Motor neuron (in vitro differentiated cells): ENCODE results near the gene HOXA1. TPM values are rescaled to one million over a fixed set of nuclear protein-coding genes. Genes with fewer than 3 reads are reported as not detected.

ENCODE experiments used
- ATAC-seq, 8 experiments: fragments of 200-7000 bp; cut with Tn5 transposase; replicated peaks in 6 of 8; 2 replicates each; pipeline ENCODE4 v1.8.0; 2021; ENCODE audit warnings: mild to moderate bottlenecking in 8 of 8, moderate library complexity in 8 of 8
- H3K27ac ChIP-seq, 2 donors: fragments of 250-450 bp; sonication (Bioruptor Pico); 2 replicates each; pipeline ENCODE4 v1.9.0; 2021; ENCODE audit warnings: antibody characterized with exemption in 2 of 2, mild to moderate bottlenecking in 2 of 2, moderate library complexity in 1 of 2
- H3K4me1 ChIP-seq, 2 donors: fragments of 250-450 bp; sonication (Bioruptor Pico); replicated peaks in 1 of 2; 2 replicates each; pipeline ENCODE4 v1.6.1; 2021; ENCODE audit warnings: antibody characterized with exemption in 2 of 2, mild to moderate bottlenecking in 2 of 2, moderate library complexity in 1 of 2
- H3K4me3 ChIP-seq, 5 donors: fragments of 250-450 bp; sonication (Bioruptor Pico); 2 replicates each; pipeline ENCODE4 v1.9.0; 2021; ENCODE audit warnings: antibody characterized with exemption in 5 of 5, mild to moderate bottlenecking in 5 of 5, moderate library complexity in 4 of 5
- WGBS, 10 experiments: fragments of 450-650 bp; shearing (Covaris generic); methylation state at CpG; one replicate each; pipeline ENCODE4 v1.0.0; 2022; 5-methylcytosine and 5-hydroxymethylcytosine counted together
- in situ Hi-C, 9 experiments: fragments of 400-800 bp; cut with MboI; loops; one replicate each; pipeline ENCODE4 v1.15.0; 2021; ENCODE audit warnings: low sequenced_read_pairs in 9 of 9, low pct_unique_long_range_greater_than_20kb in 2 of 9; ENCODE audit not compliant: unreplicated experiment in 9 of 9
- total RNA-seq, 8 experiments: library from RNA; unstranded; fragments of 300-600 nt; gene quantifications; 2 replicates each; pipeline versions ENCODE4 v1.2.3 to v1.2.4, GENCODE V29; 2022

HOXA1 gene
- total RNA-seq, 8 experiments from 2014 or later = 2.7 to 44.5 (median 14.4) TPM

DNA sequence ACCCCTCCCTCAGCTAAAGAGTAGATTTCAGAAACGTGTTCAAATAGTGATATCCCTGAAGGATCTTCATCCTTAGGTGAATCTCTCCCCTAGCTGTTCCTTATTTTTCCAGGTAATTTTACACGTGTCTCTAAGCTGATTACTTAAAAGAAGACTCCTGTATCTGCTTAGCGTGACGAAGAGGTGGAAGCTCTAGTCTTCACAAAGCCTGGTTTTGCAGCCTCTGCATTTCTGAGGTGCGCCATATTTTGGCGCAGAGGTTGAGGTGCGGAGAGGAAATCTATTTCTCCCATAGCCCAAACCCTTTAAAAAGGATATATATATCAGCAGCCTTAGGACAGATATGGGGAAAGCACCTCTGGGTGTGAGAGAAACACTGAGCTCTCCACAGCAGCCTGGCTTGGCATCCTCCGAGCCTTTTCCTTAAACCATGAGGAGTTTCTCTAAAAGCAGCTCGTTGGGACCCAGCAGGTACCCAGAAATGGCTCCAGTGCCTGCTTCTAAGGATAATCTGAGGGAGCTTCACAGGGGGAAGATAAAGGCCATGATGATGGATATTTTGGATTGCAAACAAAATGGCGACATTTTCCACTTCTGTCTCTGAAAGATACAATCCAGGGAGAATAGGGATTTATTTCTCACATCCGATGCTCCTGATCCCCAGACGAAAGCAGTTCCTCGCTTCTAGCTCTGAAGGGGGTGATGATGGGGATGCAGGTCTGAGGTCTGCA is 9.7 kb upstream of the HOXA1 start:
- H3K4me1 ChIP-seq = peaks cover 14 to 50% of the 10 kb centered on the region in 2 donors
- in situ Hi-C loops = loop anchor here in 1 of 9 experiments (25.0 kb wide), 1 partner anchor 243 kb away; the partner anchor contains the start of gene SKAP2
- 0 to 97% (median 7%) methylated on average over 3 to 10 of the region's 13 CpGs for WGBS, 10 experiments
- H3K27ac ChIP-seq = peak overlapping the region; percentile 96 to 98
- peak overlapping the region; percentile 51 to 82 (median 69) for H3K4me3 ChIP-seq
- no peak for ATAC-seq

DNA sequence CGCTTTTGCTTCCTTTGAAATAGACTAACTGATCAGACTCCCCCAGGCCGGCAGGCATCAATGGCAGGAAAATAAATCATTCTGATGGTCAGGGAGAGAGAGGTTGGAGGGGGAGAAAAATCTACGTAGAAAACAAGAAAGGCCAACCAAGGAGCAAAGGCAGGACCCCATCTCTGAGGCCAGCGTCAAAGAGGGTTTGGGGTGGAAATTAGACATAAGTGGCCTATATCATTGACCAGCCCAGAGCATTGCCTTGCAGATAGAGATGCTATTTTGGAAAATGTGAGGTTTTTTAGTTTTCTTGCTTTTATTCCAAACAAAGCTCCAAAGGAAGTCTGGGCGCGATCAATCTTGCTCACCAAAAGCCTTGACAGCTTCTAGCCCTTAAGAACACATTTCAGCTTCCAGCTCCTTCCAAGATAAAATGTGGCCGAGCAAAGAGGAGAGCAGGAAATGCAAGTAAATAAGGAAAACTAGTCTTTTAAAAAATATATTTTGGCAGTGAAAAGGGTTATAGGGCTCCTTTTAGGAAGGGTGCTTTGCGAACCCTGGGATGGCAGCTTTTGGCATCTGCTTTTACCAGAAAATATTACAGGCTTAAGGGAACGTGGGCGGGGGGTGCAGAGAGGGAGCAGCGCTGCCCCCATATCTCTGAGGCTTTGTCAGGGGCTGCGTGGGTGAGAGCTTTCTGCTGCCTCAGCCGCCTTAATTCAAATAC is 8.7 kb upstream of the HOXA1 start:
- in situ Hi-C loops = loop anchor here in 1 of 9 experiments (25.0 kb wide), 1 partner anchor 242 kb away; the partner anchor contains the start of gene SKAP2
- ATAC-seq = no peak
- WGBS, 10 experiments = 0 to 100% (median 3%) methylated on average over 1 to 13 of the region's 13 CpGs
- H3K4me1 ChIP-seq = peaks cover 9 to 46% of the 10 kb centered on the region in 2 donors
- H3K27ac ChIP-seq = peak overlapping the region; percentile 96 to 98
- peak overlapping the region; percentile 51 to 82 (median 69) for H3K4me3 ChIP-seq

DNA sequence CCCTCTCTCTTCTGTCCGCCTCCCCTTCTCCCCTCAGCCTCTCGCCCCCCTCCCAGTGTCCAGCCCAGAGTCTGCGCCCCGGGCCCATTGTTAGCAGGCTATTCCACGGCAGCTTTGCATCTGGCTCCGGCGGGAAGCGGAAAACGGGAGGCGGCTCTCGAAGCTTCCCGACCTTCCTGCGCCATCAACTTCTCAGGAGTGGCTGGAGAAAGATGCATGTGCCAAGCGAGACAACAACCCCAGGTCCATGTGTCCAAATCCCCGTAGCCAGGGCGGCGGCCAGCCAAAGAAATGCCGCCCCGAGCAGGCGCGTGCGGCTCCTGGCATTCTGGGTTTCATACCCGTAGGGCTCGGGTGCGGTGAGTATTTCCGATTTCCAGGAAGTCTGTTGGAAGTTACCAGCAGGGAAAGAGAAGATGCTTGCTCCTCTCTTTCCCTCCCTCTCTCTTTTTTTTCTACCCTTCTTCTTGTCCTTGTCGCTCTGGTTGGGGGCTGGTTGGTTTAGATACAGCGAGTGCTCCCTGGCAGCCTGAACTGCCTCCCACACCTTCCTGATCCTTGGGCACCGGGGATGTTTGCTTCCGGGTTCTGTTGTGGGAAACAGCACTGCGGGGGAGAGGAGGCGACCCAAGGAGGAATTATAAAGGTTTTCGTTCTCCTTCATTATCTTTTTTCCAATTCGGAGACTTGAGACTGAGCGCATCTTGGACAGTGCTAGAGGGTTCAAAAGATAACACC is 7.9 kb upstream of the HOXA1 start:
- Histone ChIP-seq H3K4me1 (peaks cover under 1 to 38% of the 10 kb centered on the region in 2 donors), H3K27ac (peak overlapping the region; percentile 96 to 98), H3K4me3 (peak overlapping the region; percentile 51 to 82 (median 69))
- ATAC-seq = peak in 4 of 8 experiments; percentile 2 to 42 (median 7)
- WGBS, 10 experiments = 0 to 98% (median 8%) methylated on average over 2 to 16 of the region's 35 CpGs; no CpG with 5 or more reads in 3 of the 10 experiments
- in situ Hi-C loops = loop anchor here in 1 of 9 experiments (25.0 kb wide), 1 partner anchor 241 kb away; the partner anchor contains the start of gene SKAP2

DNA sequence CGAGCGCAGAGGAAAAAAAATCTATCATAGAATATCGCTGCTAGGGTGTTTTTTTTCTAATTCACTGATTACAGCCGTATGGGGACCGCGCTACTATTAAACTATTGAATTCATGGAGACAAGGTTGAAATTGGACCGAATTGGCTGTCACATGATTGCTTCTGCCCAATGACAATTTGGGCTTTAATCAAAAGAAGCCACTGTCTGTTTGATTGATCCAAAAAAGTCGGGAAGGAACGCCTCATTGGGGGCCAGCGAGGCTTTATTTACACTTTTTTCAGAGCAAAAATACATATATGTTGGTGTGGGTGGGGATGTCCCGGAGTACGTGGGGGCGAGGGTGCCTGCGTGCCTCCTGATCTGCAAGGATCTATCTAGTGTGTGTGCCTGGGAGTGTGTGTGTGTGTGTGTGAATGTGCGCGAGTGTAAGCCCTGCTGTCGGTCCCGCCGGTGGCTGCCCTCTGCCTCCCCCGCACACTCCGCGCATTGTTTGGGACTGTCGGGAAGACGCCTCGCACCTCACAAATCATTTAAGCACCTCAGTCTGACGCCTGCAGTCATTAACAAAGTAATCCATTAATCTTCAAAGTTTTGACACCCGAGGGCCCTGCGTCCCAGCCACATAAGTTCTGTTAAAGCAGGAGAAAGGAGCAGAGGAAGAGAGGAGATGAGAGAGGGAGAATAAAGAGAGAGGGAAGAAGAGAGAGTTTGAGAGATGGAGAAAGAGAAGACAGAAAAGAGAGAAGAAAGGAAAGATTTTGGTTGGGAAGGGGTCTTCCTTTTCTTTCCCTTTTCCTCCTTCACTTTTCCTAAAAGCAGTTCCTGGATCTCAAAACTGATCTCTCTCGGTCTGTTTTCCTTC is 7.0 kb upstream of the HOXA1 start, which contains the start of gene HOXA2:
Gene HOXA2, minus strand, starts transcription at position 103 of the 862 bp plus-strand sequence. CDS start 183 bp downstream, outside the sequence.
- 0 to 92% (median 7%) methylated on average over 5 to 24 of the region's 29 CpGs; no CpG with 5 or more reads in 1 of the 10 experiments for WGBS, 10 experiments
- in situ Hi-C loops = loop anchor here in 1 of 9 experiments (25.0 kb wide), 1 partner anchor 241 kb away; the partner anchor contains the start of gene SKAP2
- H3K4me1 ChIP-seq = peaks cover 0 to 30% of the 10 kb centered on the region in 2 donors
- H3K27ac ChIP-seq = peak within 1 kb of the TSS; percentile 96 to 98
- peak within 1 kb of the TSS; percentile 51 to 82 (median 69) for H3K4me3 ChIP-seq
- peak in 6 of 8 experiments; percentile 10 to 63 (median 52) for ATAC-seq

DNA sequence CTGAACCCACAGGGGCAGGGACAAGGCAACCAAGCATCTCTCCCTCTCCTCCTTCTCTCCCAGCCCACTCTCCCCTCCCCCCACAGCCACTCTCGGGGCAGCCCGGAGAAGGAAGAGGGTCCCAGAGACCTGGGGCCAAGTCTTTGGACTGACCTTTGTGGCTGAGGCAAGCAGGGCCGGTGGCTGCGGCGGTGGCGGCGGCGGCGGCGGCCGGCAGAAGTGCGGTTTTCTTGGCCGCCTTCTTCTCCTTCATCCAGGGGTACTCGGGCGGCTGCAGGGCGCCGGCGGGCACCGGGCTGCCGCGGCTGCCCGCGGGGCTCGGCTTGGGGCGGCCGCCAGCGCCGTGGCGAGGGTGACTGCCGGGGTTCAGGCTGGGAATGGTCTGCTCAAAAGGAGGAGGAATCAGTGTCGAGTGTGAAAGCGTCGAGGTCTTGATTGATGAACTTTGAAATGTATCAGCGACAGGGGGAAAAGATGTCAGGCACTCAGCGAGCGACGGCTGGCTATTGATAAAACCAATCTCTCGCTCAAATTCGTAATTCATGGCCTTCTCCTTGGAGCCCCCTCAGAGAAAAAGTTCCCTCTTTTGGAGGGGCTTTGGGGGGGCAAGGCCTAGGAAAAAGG is 6.3 kb upstream of the HOXA1 start:
- ATAC-seq = peak in 5 of 8 experiments; percentile 1 to 11 (median 5)
- Histone ChIP-seq H3K4me3 (peak overlapping the region; percentile 51 to 82 (median 69)), H3K4me1 (peaks cover 0 to 26% of the 10 kb centered on the region in 2 donors), H3K27ac (peak overlapping the region; percentile 96 to 98)
- 0 to 80% (median 8%) methylated on average over 1 to 21 of the region's 39 CpGs; no CpG with 5 or more reads in 3 of the 10 experiments for WGBS, 10 experiments
- in situ Hi-C loops = loop anchor here in 1 of 9 experiments (25.0 kb wide), 1 partner anchor 240 kb away; the partner anchor contains the start of gene SKAP2

DNA sequence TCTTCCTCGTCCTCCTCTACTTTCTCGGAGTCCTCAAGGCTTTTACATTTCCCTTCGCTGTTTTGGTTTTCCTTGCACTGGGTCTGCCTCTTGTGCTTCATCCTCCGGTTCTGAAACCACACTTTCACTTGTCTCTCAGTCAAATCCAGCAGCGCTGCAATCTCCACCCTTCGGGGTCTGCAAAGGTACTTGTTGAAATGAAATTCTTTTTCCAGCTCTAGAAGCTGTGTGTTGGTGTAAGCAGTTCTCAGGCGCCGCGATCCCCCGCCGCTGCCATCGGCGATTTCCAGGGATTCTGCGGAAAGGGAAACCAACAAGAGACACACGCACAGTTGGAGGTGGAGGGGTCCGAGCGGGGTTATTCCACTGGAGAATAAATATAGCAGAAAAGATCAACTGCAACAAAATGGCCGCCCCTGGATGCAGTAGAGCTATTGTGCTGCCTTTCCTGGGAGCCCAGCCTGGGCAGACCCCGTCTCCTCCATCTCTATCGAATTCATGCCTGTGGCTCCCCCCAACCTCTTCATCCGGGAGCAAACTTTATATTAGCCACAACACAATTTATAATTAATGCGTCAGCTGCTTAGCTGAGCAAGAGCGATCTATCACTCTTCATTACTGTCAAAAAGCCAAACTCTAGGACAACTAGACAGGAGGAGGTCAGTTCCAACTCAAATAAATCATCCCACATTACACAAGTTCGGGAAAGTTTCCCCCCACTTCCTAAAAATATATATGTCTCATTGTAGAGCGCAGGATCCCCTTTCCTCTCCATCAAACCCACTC is 5.6 kb upstream of the HOXA1 start:
- Histone ChIP-seq H3K27ac (peak overlapping the region; percentile 96 to 98), H3K4me3 (peak overlapping the region; percentile 51 to 82 (median 69)), H3K4me1 (peaks cover 0 to 26% of the 10 kb centered on the region in 2 donors)
- in situ Hi-C loops = loop anchor here in 1 of 9 experiments (25.0 kb wide), 1 partner anchor 239 kb away; the partner anchor contains the start of gene SKAP2
- WGBS, 10 experiments = 0 to 100% (median 3%) methylated on average over 4 to 19 of the region's 25 CpGs; no CpG with 5 or more reads in 1 of the 10 experiments
- ATAC-seq = peak in 6 of 8 experiments; percentile 0 to 9 (median 5)

DNA sequence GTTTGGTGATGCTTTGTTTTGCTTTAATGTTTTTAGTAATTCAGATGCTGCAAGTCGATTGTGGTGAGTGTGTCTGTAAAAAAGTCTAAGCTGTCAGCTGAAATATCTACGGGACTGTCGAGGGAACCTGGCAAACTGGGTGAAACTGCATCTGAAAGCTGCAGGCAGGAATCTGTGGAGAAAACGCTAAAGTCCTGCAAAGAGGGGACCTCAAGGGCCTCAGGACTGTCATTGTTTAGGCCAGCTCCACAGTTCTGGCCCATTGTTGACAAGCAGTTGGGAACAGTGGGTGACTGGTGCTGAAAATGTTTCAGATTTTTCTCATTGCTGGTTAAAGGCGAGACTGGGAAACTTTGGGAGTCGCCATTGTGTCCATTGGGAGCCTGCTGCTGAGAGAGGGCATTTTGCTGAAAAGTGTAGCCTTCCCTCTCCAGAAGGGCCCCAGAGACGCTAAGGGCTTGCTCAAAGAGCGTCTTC is 4.9 kb upstream of the HOXA1 start:
- 0 to 99% (median 3%) methylated on average over 1 to 8 of the region's 8 CpGs; no CpG with 5 or more reads in 1 of the 10 experiments for WGBS, 10 experiments
- ATAC-seq = no peak
- Histone ChIP-seq H3K27ac (peak overlapping the region; percentile 96 to 98), H3K4me3 (peak overlapping the region; percentile 51 to 82 (median 69)), H3K4me1 (peaks cover 0 to 22% of the 10 kb centered on the region in 2 donors)
- in situ Hi-C loops = loop anchor here in 1 of 9 experiments (25.0 kb wide), 1 partner anchor 238 kb away; the partner anchor contains the start of gene SKAP2

DNA sequence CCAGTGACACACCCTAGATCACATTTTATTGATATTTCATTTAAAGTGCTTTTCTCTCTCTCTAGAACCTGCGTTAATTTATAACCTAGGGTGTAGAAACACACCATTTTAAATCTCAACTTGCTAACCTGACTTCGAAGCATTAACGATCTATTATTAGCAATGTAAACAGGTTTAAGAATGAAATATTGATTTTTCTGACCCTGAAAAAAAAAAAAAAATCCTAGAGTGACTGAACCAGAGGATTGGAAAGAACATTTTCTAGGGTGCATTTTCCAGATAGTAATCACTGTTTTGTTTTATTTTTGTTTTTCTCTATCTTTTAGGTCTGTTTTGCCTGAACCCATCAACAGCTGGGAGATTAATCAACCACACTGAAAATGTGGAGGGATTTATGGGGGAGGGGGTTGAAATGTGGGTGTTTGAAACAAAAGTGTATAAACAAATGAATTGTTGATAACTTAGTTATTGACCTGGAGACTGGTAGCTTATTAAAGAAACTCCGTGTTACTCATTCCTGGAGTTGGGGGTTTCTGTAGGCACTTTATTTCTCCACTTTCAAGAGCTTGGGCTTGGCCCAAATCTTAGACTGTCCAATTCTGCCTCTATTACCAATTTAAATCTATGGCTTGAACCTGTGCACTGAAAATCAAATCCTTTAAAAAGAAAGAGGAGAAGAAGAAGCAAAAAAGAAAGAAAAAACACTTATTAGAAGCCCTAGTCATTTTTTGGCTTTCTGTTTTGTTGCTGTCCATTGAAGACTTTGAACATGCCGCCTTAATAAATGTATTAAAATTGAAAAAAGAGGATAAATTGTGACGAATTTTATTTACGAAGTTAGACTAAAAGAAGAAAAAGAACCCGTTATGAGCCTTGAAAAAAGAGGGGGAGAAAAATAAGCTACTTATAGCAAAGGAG is 3.9 kb upstream of the HOXA1 start:
- WGBS, 10 experiments = 0 to 99% (median 7%) methylated on average over 4 to 8 of the region's 8 CpGs
- ATAC-seq = no peak
- Histone ChIP-seq H3K4me3 (peak overlapping the region; percentile 51 to 82 (median 69)), H3K4me1 (peaks cover 0 to 11% of the 10 kb centered on the region in 2 donors), H3K27ac (peak overlapping the region; percentile 96 to 98)
- in situ Hi-C loops = loop anchor here in 5 of 9 experiments (10.0 to 25.0 kb wide), 2 partner anchors 237 to 245 kb away; partner anchors contain the start of gene SKAP2 (in 2 of the 5)

DNA sequence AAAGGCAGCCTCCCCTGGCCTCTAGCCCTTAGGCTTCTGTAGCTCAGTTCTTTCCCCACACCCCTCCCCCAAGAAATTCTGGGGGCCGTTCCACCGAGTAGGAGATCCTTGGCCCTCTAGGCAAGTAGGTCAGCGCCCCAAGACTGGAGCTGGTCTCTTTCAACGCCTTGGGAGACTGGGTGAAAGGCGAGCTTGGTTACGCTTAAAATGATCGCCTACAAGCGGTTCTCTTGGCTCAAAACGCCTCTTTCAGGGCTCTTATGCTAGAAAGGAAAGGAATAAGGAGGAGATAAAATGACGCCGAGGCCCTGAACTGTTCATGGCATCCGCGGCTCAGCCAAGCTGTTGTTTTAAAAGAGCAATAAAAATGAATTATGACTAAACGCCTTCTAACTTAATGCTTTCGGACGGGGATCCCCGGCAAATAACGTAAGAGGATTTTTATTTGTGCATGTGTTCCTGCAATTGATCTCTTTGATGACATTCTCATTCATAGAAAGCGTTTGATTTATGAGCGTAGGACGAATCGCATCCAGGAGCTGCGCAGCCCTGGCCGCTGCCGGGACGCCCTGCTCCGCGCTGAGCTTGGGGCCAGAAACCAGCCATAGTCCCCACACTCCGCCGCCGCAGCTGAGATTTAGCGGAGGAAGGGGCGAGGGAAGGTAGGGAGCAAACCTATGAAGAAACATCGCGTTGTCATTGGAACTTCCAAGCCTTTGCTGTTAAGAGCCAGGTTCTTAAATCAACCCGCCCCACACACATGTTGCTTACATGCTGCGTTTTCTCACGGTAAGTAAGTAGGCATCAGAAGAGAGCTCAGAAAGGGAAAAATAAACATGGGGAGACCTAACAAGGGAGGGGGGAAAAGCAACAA is 3.0 kb upstream of the HOXA1 start:
- in situ Hi-C loops = loop anchor here in 4 of 9 experiments (10.0 to 25.0 kb wide), 2 partner anchors 237 to 244 kb away; partner anchors contain the start of gene SKAP2 (in 1 of the 4)

More for the DNA sequence above, 3.0 kb upstream of the HOXA1 start:
- WGBS, 10 experiments = 0 to 77% (median 3%) methylated on average over 2 to 25 of the region's 38 CpGs
- H3K4me1 ChIP-seq = peaks cover 0 to 5% of the 10 kb centered on the region in 2 donors
- peak overlapping the region; percentile 51 to 82 (median 69) for H3K4me3 ChIP-seq
- peak in 7 of 8 experiments; percentile 2 to 39 (median 21) for ATAC-seq
- peak overlapping the region; percentile 92 to 98 for H3K27ac ChIP-seq
